C4-2B (cell line): Measurements from ENCODE around the gene GBP2.

Experiments
- H3K27ac ChIP-seq: fragments of 450-650 bp; 2 replicates; pipeline ENCODE4 v1.5.1; 2017
- ZFX ChIP-seq: fragments of 450-650 bp; IDR thresholded peaks from 2 replicates; pipeline ENCODE4 v1.6.1; 2017
- TF ChIP-seq, protein P1 (sequence below): fragments of 450-650 bp; conservative IDR thresholded peaks from 2 replicates; pipeline ENCODE4 v1.5.1; 2017; ENCODE audit warnings: mild to moderate bottlenecking

The GBP2 gene

GRCh38 chr1:89125240-89125912, 538 bp downstream of the GBP2 start:
- no peak overlapping the region for H3K27ac ChIP-seq
- no peak for TF ChIP-seq ZFX
- TF ChIP-seq, protein P1, sequence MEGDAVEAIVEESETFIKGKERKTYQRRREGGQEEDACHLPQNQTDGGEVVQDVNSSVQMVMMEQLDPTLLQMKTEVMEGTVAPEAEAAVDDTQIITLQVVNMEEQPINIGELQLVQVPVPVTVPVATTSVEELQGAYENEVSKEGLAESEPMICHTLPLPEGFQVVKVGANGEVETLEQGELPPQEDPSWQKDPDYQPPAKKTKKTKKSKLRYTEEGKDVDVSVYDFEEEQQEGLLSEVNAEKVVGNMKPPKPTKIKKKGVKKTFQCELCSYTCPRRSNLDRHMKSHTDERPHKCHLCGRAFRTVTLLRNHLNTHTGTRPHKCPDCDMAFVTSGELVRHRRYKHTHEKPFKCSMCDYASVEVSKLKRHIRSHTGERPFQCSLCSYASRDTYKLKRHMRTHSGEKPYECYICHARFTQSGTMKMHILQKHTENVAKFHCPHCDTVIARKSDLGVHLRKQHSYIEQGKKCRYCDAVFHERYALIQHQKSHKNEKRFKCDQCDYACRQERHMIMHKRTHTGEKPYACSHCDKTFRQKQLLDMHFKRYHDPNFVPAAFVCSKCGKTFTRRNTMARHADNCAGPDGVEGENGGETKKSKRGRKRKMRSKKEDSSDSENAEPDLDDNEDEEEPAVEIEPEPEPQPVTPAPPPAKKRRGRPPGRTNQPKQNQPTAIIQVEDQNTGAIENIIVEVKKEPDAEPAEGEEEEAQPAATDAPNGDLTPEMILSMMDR, result no peak

GRCh38 chr1:89121641-89122040, 4.3 kb downstream of the GBP2 start:
- H3K27ac ChIP-seq, result no peak overlapping the region
- TF ChIP-seq ZFX, result no peak
- TF ChIP-seq, protein P1, result no peak

GRCh38 chr1:89114662-89115061, 11.3 kb downstream of the GBP2 start:
- no peak for TF ChIP-seq ZFX
- TF ChIP-seq, protein P1, result no peak
- no peak overlapping the region for H3K27ac ChIP-seq

- H3K27ac ChIP-seq, result no peak overlapping the region
- TF ChIP-seq, protein P1, result no peak
- no peak for TF ChIP-seq ZFX
Measured at GRCh38 chr1:89112871-89113613, 12.9 kb downstream of the GBP2 start.

- TF ChIP-seq, protein P1, result no peak
- no peak for TF ChIP-seq ZFX
- no peak overlapping the region for H3K27ac ChIP-seq
Measured at GRCh38 chr1:89104687-89105086, 21.2 kb downstream of the GBP2 start.

GRCh38 chr1:89104147-89104546, 21.8 kb downstream of the GBP2 start:
- H3K27ac ChIP-seq, result no peak overlapping the region
- no peak for TF ChIP-seq ZFX
- TF ChIP-seq, protein P1, result no peak

- H3K27ac ChIP-seq, result no peak overlapping the region
- TF ChIP-seq, protein P1, result no peak
- TF ChIP-seq ZFX, result no peak
Measured at GRCh38 chr1:89102021-89102420, 23.9 kb downstream of the GBP2 start.
